Gastrocnemius medialis (tissue), 4 donors: ENCODE measurements around the gene EIF3J.

Experiments used
- CTCF ChIP-seq, 5 experiments: fragments of 450-650 bp in 3 of 5; fragments of 200-600 bp in 2 of 5; sonication (generic) in 2 of 5; IDR thresholded peaks in 4 of 5; conservative IDR thresholded peaks in 1 of 5; 1 replicate in 4 of 5; 2 replicates in 1 of 5; pipeline ENCODE4 v1.5.1; 2016 to 2019; ENCODE audit warnings: antibody characterized with exemption in 5 of 5, mild to moderate bottlenecking in 3 of 5, moderate library complexity in 3 of 5
- POLR2A ChIP-seq, 2 donors: fragments of 450-650 bp; IDR thresholded peaks; one replicate each; pipeline ENCODE4 v1.6.1; 2017; ENCODE audit warnings: antibody characterized with exemption in 2 of 2, mild to moderate bottlenecking in 2 of 2, moderate library complexity in 2 of 2

GRCh38 chr15:44500555-44500954, 36.4 kb upstream of the EIF3J start:
- TF ChIP-seq CTCF (IDR thresholded peaks at IDR 0.05 in 4 of 5, conservative IDR thresholded peaks at IDR 0.05 in 1 of 5) (no peak), POLR2A (IDR thresholded peaks at IDR 0.05) (no peak)
